K562 (cell line): ENCODE results near the gene C6orf47. TPM values are rescaled to one million over a fixed set of nuclear protein-coding genes. Genes with fewer than 3 reads are reported as not detected.

Experiments used
- ATF1 ChIP-seq, 2 experiments: fragments of 450-650 bp in 1 of 2; IDR thresholded peaks; 2 replicates each; pipeline ENCODE4 v1.6.1; 2016; ENCODE audit warnings: missing compliant biosample characterization in 1 of 2, missing genetic modification characterization in 1 of 2
- BCOR ChIP-seq: fragments of 450-650 bp; IDR thresholded peaks from 2 replicates; pipeline ENCODE4 v1.6.1; 2016
- CTBP1 ChIP-seq: fragments of 450-650 bp; IDR thresholded peaks from 2 replicates; pipeline ENCODE4 v1.6.1; 2016; ENCODE audit warnings: borderline replicate concordance
- CXXC5 ChIP-seq: fragments of 250-450 bp; sonication (Bioruptor Pico); IDR thresholded peaks from 2 replicates; pipeline ENCODE4 v1.8.0; 2022; ENCODE audit warnings: inconsistent platforms, mild to moderate bottlenecking, moderate library complexity
- ELF1 ChIP-seq: fragments of 200-800 bp; sonication (Bioruptor generic); IDR thresholded peaks from 2 replicates; pipeline ENCODE4 v1.6.1; 2016; ENCODE audit warnings: missing genetic modification characterization, missing compliant biosample characterization
- ERF ChIP-seq: fragments of 450-650 bp; formaldehyde crosslinking; IDR thresholded peaks from 2 replicates; pipeline ENCODE4 v1.4.0; 2020; ENCODE audit warnings: mild to moderate bottlenecking, mixed read lengths
- FOS ChIP-seq: IDR thresholded peaks from 3 replicates; pipeline ENCODE4 v1.6.1; 2011; ENCODE audit not compliant: insufficient read length; ENCODE audit errors: extremely low read depth
- HMGN3 ChIP-seq: IDR thresholded peaks from 2 replicates; pipeline ENCODE4 v1.6.1; 2011; ENCODE audit warnings: borderline replicate concordance, low read depth, mild to moderate bottlenecking, mixed read lengths, low read length; ENCODE audit not compliant: insufficient read length; ENCODE audit errors: extremely low read depth
- JUND ChIP-seq, 2 experiments: IDR thresholded peaks; 2 replicates in 1 of 2; 3 replicates in 1 of 2; pipeline ENCODE4 v1.6.1; 2011; ENCODE audit warnings: borderline replicate concordance in 2 of 2, low read depth in 2 of 2, low read length in 2 of 2, improper control_type of control experiment in 1 of 2, missing biosample characterization in 1 of 2, missing genetic modification characterization in 1 of 2, missing genetic modification reagents in 1 of 2
- MAZ ChIP-seq, 2 experiments: fragments of 450-650 bp in 1 of 2; sonication (generic) in 1 of 2; formaldehyde crosslinking; IDR thresholded peaks in 1 of 2; conservative IDR thresholded peaks in 1 of 2; 2 replicates each; pipeline versions ENCODE4 v1.4.0 to v1.5.0; 2020; ENCODE audit warnings: mild to moderate bottlenecking in 1 of 2, missing genetic modification reagents in 1 of 2
- MTA3 ChIP-seq: fragments of 450-650 bp; formaldehyde crosslinking; IDR thresholded peaks from 2 replicates; pipeline ENCODE4 v1.6.1; 2017; ENCODE audit warnings: mild to moderate bottlenecking, borderline replicate concordance
- PHB ChIP-seq: fragments of 250-450 bp; sonication (Bioruptor Pico); IDR thresholded peaks from 2 replicates; pipeline ENCODE4 v1.5.0; 2021
- SMAD1 ChIP-seq: fragments of 150-350 bp; IDR thresholded peaks from 2 replicates; pipeline ENCODE4 v1.6.1; 2014; ENCODE audit warnings: low read length, low read depth; ENCODE audit not compliant: partially characterized antibody
- SMAD3 ChIP-seq: fragments of 450-650 bp; formaldehyde crosslinking; conservative IDR thresholded peaks from 2 replicates; pipeline ENCODE4 v1.4.0; 2020; ENCODE audit warnings: mild to moderate bottlenecking
- SRSF3 ChIP-seq: fragments of 200-400 bp; formaldehyde crosslinking; IDR thresholded peaks from 2 replicates; pipeline ENCODE4 v1.6.1; 2016; ENCODE audit warnings: mild to moderate bottlenecking, low read length, moderate library complexity; ENCODE audit not compliant: insufficient read depth
- YY1 ChIP-seq, 3 experiments: IDR thresholded peaks; 2 replicates each; pipeline ENCODE4 v1.6.1; 2011; ENCODE audit warnings: low read length in 2 of 3, mild to moderate bottlenecking in 2 of 3, moderate library complexity in 2 of 3, borderline replicate concordance in 1 of 3, control low read depth in 1 of 3, low read depth in 1 of 3; ENCODE audit not compliant: insufficient read depth in 3 of 3, insufficient replicate concordance in 2 of 3, control insufficient read depth in 1 of 3, insufficient read length in 1 of 3; ENCODE audit errors: extremely low read depth in 1 of 3
- ZNF436 ChIP-seq: fragments of 250-450, 450-650 bp; sonication (Bioruptor Pico); formaldehyde crosslinking; IDR thresholded peaks from 2 replicates; pipeline ENCODE4 v1.7.0; 2020; ENCODE audit warnings: mild to moderate bottlenecking
- ZNF655 ChIP-seq: fragments of 250-450 bp; sonication (Bioruptor Pico); IDR thresholded peaks from 2 replicates; pipeline ENCODE4 v1.5.0; 2021
- ZNF699 ChIP-seq: fragments of 250-450 bp; sonication (Bioruptor Pico); IDR thresholded peaks from 2 replicates; pipeline ENCODE4 v1.8.0; 2021; ENCODE audit warnings: mild to moderate bottlenecking, moderate library complexity; ENCODE audit not compliant: insufficient replicate concordance
- ZNF764 ChIP-seq: fragments of 250-450 bp; sonication (Bioruptor Pico); IDR thresholded peaks from 2 replicates; pipeline ENCODE4 v1.4.0; 2020; ENCODE audit warnings: low read depth, mild to moderate bottlenecking, moderate library complexity
- polyA plus RNA-seq, 8 experiments: library from polyadenylated mRNA; depleted of rRNA in 4 of 8; stranded (reverse) in 5 of 8; unstranded in 3 of 8; fragments of >200 nt; fragmentation: Nextera tagmentation in 2 of 8; fragmentation: Illumina TruSeq in 1 of 8; extraction: Ambion mirVana in 2 of 8; extraction: Trizol in 1 of 8; gene quantifications; 2 replicates each; pipeline versions ENCODE4 v1.2.1 to v1.2.3, GENCODE V29; 2011 to 2014; ENCODE audit warnings: inconsistent platforms in 1 of 8, missing spikeins in 1 of 8
- total RNA-seq, 7 experiments: library from RNA; depleted of rRNA in 6 of 7; stranded (reverse); fragments of >200 nt in 6 of 7; fragmentation: Illumina TruSeq in 2 of 7; extraction: Trizol in 2 of 7; gene quantifications; 2 replicates each; pipeline versions ENCODE4 v1.2.1 to v1.2.3, GENCODE V29; 2011 to 2021; ENCODE audit warnings: low replicate concordance in 1 of 7
- TF ChIP-seq, protein P1 (sequence below): sonication (generic); formaldehyde crosslinking; IDR thresholded peaks from 2 replicates; pipeline ENCODE4 v1.8.1; 2023; ENCODE audit warnings: mild to moderate bottlenecking, missing genetic modification reagents
- TF ChIP-seq, protein P2 (sequence below): sonication (generic); IDR thresholded peaks from 2 replicates; pipeline ENCODE4 v1.6.1; 2016

The C6orf47 gene
- total and polyA plus RNA-seq, 9 of the 15 experiments (the other 6 are each of a cell fraction or from before 2014, with no cell fraction given), result 0.14 to 43.8 (median 27.0) TPM

- TF ChIP-seq CXXC5 (peak; percentile 48), ZNF764 (no peak), HMGN3 (no peak), ATF1 (CRISPR knock-in tag; IDR thresholded peaks at IDR 0.05) (no peak), ATF1 (tag; IDR thresholded peaks at IDR 0.05) (peak; percentile 27; the same call in 1 of the 2 replicates), ZNF436 (no peak), PHB (CRISPR knock-in tag) (no peak), ZNF699 (no peak), BCOR (no peak), JUND (IDR thresholded peaks at IDR 0.05; ENCODE audit: borderline replicate concordance, low read depth, low read length) (peak; percentile 71), JUND (tag; IDR thresholded peaks at IDR 0.05; ENCODE audit: borderline replicate concordance, low read depth, low read length) (no peak; the same call in 2 of the 3 replicates), SMAD1 (peak; percentile 22), SRSF3 (no peak), YY1 (IDR thresholded peaks at IDR 0.05; ENCODE audit: borderline replicate concordance in 1 of 3, control insufficient read depth in 1 of 3, extremely low read depth in 1 of 3, insufficient read depth in 3 of 3, insufficient read length in 1 of 3, insufficient replicate concordance in 2 of 3, low read depth in 1 of 3, low read length in 2 of 3) (peak; percentile 49 to 84 (median 80)), MTA3 (peak; percentile 13; the same call in 1 of the 2 replicates), CTBP1 (0 out of 2 replicates have a peak, but pooled peaks have one; percentile 51), ZNF655 (no peak), ERF (CRISPR knock-in tag) (0 out of 2 replicates have a peak, but pooled peaks have one; percentile 60), FOS (no peak), SMAD3 (CRISPR knock-in tag) (no peak), ELF1 (tag) (peak; percentile 66), MAZ (CRISPR knock-in tag; conservative IDR thresholded peaks at IDR 0.05 in 1 of 2, IDR thresholded peaks at IDR 0.05 in 1 of 2) (peak; percentile 28 to 71; a peak in 2 of 4 replicates)
- TF ChIP-seq, protein P1, sequence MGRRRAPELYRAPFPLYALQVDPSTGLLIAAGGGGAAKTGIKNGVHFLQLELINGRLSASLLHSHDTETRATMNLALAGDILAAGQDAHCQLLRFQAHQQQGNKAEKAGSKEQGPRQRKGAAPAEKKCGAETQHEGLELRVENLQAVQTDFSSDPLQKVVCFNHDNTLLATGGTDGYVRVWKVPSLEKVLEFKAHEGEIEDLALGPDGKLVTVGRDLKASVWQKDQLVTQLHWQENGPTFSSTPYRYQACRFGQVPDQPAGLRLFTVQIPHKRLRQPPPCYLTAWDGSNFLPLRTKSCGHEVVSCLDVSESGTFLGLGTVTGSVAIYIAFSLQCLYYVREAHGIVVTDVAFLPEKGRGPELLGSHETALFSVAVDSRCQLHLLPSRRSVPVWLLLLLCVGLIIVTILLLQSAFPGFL (CRISPR knock-in tag), result no peak
- TF ChIP-seq, protein P2, sequence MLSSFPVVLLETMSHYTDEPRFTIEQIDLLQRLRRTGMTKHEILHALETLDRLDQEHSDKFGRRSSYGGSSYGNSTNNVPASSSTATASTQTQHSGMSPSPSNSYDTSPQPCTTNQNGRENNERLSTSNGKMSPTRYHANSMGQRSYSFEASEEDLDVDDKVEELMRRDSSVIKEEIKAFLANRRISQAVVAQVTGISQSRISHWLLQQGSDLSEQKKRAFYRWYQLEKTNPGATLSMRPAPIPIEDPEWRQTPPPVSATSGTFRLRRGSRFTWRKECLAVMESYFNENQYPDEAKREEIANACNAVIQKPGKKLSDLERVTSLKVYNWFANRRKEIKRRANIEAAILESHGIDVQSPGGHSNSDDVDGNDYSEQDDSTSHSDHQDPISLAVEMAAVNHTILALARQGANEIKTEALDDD, result no peak
These were observed 19.9 kb upstream of the C6orf47 start, which contains the start of gene LY6G5C (continued) for GRCh38 chr6:31680226-31681134.
